ENCODE measurements around the gene MPIG6B.

The MPIG6B gene

GRCh38 chr6:31723245-31723979 is at the start of gene MPIG6B:
MPIG6B (plus strand) TSS chr6:31723373; CDS start chr6:31723384, 11 bp downstream.
- Mint-ChIP-seq H3K27me3 (no peaks in the 10 kb centered on the region), H3K27ac (peak within 1 kb of the TSS; percentile 78), H3K36me3 (peaks cover 24% of the 10 kb centered on the region in 2 donors), H3K9me3 (no peaks in the 10 kb centered on the region), H3K4me1 (peaks cover 38 to 44% of the 10 kb centered on the region in 2 donors), H3K4me3 (peak within 1 kb of the TSS; percentile 10 to 50)
- DNase-seq (no peak), ATAC-seq (replicated peaks) (no peak)

GRCh38 chr6:31676322-31676903 is 46.8 kb upstream of the MPIG6B start:
- Mint-ChIP-seq H3K27ac (peak overlapping the region; percentile 81), H3K4me1 (peaks cover 20 to 22% of the 10 kb centered on the region in 2 donors), H3K27me3 (no peaks in the 10 kb centered on the region), H3K9me3 (no peaks in the 10 kb centered on the region), H3K36me3 (peaks cover 14 to 23% of the 10 kb centered on the region in 2 donors), H3K4me3 (peak overlapping the region in 1 of 2 donors; percentile 30)
- ATAC-seq (replicated peaks), result peak; percentile 52 to 58
- no peak for DNase-seq

- H3K4me1 Mint-ChIP-seq, result peaks cover 22 to 26% of the 10 kb centered on the region in 2 donors
- no peak for ATAC-seq (replicated peaks)
- H3K36me3 Mint-ChIP-seq, result peaks cover 9 to 21% of the 10 kb centered on the region in 2 donors
- no peak for DNase-seq
- no peaks in the 10 kb centered on the region for H3K9me3 Mint-ChIP-seq
- no peaks in the 10 kb centered on the region for H3K27me3 Mint-ChIP-seq
- H3K4me3 Mint-ChIP-seq, result no peak overlapping the region
- no peak overlapping the region for H3K27ac Mint-ChIP-seq
These were observed 46.3 kb upstream of the MPIG6B start for GRCh38 chr6:31676904-31677303.

GRCh38 chr6:31677955-31678354 is 45.2 kb upstream of the MPIG6B start:
- DNase-seq (no peak), ATAC-seq (replicated peaks) (no peak)
- Mint-ChIP-seq H3K9me3 (no peaks in the 10 kb centered on the region), H3K4me1 (peaks cover 22 to 27% of the 10 kb centered on the region in 2 donors), H3K4me3 (no peak overlapping the region), H3K27ac (no peak overlapping the region), H3K36me3 (peaks cover 5 to 10% of the 10 kb centered on the region in 2 donors), H3K27me3 (no peaks in the 10 kb centered on the region)

- peak; percentile 65 to 73 for ATAC-seq (replicated peaks)
- H3K36me3 Mint-ChIP-seq, result peaks cover 12 to 13% of the 10 kb centered on the region in 2 donors
- H3K4me1 Mint-ChIP-seq, result peaks cover 26 to 32% of the 10 kb centered on the region in 2 donors
- no peaks in the 10 kb centered on the region for H3K9me3 Mint-ChIP-seq
- peak within 1 kb of the TSS; percentile 74 to 83 for H3K4me3 Mint-ChIP-seq
- H3K27me3 Mint-ChIP-seq, result no peaks in the 10 kb centered on the region
- peak within 1 kb of the TSS; percentile 75 for H3K27ac Mint-ChIP-seq
- peak; percentile 55 for DNase-seq
These were observed 42.7 kb upstream of the MPIG6B start, which contains the start of gene LY6G5C for GRCh38 chr6:31680226-31681134. LY6G5C (minus strand) TSS chr6:31681067; CDS start chr6:31680373, 694 bp downstream.

- Mint-ChIP-seq H3K9me3 (no peaks in the 10 kb centered on the region), H3K27me3 (no peaks in the 10 kb centered on the region), H3K27ac (peak overlapping the region; percentile 43), H3K4me1 (peaks cover 25 to 30% of the 10 kb centered on the region in 2 donors), H3K36me3 (peaks cover 18 to 19% of the 10 kb centered on the region in 2 donors), H3K4me3 (peak overlapping the region; percentile 74 to 83)
- DNase-seq (no peak), ATAC-seq (replicated peaks) (peak; percentile 41 to 63)
These were observed 42.0 kb upstream of the MPIG6B start for GRCh38 chr6:31681135-31681671.

- Mint-ChIP-seq H3K36me3 (peaks cover 32 to 35% of the 10 kb centered on the region in 2 donors), H3K4me3 (no peak overlapping the region), H3K27me3 (no peaks in the 10 kb centered on the region)
These were observed 39.6 kb upstream of the MPIG6B start for GRCh38 chr6:31683591-31683990.

GRCh38 chr6:31686483-31686882 is 36.7 kb upstream of the MPIG6B start:
- Mint-ChIP-seq H3K36me3 (peaks cover 53 to 59% of the 10 kb centered on the region in 2 donors), H3K4me1 (peaks cover 24 to 32% of the 10 kb centered on the region in 2 donors), H3K9me3 (no peaks in the 10 kb centered on the region), H3K27ac (no peak overlapping the region), H3K27me3 (no peaks in the 10 kb centered on the region), H3K4me3 (no peak overlapping the region)
- no peak for DNase-seq
- no peak for ATAC-seq (replicated peaks)

More at GRCh38 chr6:31683591-31683990, 39.6 kb upstream of the MPIG6B start:
- no peak for ATAC-seq (replicated peaks)
- H3K27ac Mint-ChIP-seq, result peak overlapping the region; percentile 47
- DNase-seq, result no peak
- H3K4me1 Mint-ChIP-seq, result peaks cover 18 to 21% of the 10 kb centered on the region in 2 donors
- no peaks in the 10 kb centered on the region for H3K9me3 Mint-ChIP-seq

- H3K27me3 Mint-ChIP-seq, result no peaks in the 10 kb centered on the region
- DNase-seq, result no peak
- H3K4me1 Mint-ChIP-seq, result peaks cover 22 to 29% of the 10 kb centered on the region in 2 donors
- no peaks in the 10 kb centered on the region for H3K9me3 Mint-ChIP-seq
- no peak for ATAC-seq (replicated peaks)
- peaks cover 53 to 63% of the 10 kb centered on the region in 2 donors for H3K36me3 Mint-ChIP-seq
- no peak overlapping the region for H3K4me3 Mint-ChIP-seq
- peak overlapping the region; percentile 65 for H3K27ac Mint-ChIP-seq
These were observed 35.9 kb upstream of the MPIG6B start for GRCh38 chr6:31687321-31687720.

- DNase-seq, result no peak
- Mint-ChIP-seq H3K36me3 (peaks cover 56 to 67% of the 10 kb centered on the region in 2 donors), H3K27me3 (no peaks in the 10 kb centered on the region), H3K4me1 (peaks cover 21 to 26% of the 10 kb centered on the region in 2 donors), H3K9me3 (no peaks in the 10 kb centered on the region), H3K4me3 (no peak overlapping the region), H3K27ac (no peak overlapping the region)
- no peak for ATAC-seq (replicated peaks)
These were observed 35.1 kb upstream of the MPIG6B start for GRCh38 chr6:31687860-31688693.

GRCh38 chr6:31689249-31690110 is 33.7 kb upstream of the MPIG6B start:
- no peaks in the 10 kb centered on the region for H3K27me3 Mint-ChIP-seq
- H3K36me3 Mint-ChIP-seq, result peaks cover 56 to 67% of the 10 kb centered on the region in 2 donors
- H3K27ac Mint-ChIP-seq, result peak overlapping the region; percentile 78
- DNase-seq (no peak), ATAC-seq (replicated peaks) (no peak)
- H3K4me1 Mint-ChIP-seq, result peaks cover 18 to 23% of the 10 kb centered on the region in 2 donors
- no peaks in the 10 kb centered on the region for H3K9me3 Mint-ChIP-seq
- peak overlapping the region in 1 of 2 donors; percentile 8 for H3K4me3 Mint-ChIP-seq

GRCh38 chr6:31690231-31691077 is 32.7 kb upstream of the MPIG6B start:
- Mint-ChIP-seq H3K4me1 (peaks cover 18 to 23% of the 10 kb centered on the region in 2 donors), H3K9me3 (no peaks in the 10 kb centered on the region), H3K27me3 (no peaks in the 10 kb centered on the region), H3K36me3 (peaks cover 52 to 66% of the 10 kb centered on the region in 2 donors), H3K27ac (peak overlapping the region; percentile 78), H3K4me3 (peak overlapping the region in 1 of 2 donors; percentile 8)
- no peak for DNase-seq
- peak in 1 of 2 donors; percentile 68 for ATAC-seq (replicated peaks)
